B cell (primary cell): ENCODE measurements around the gene UBAC2. TPM values are rescaled to one million over a fixed set of nuclear protein-coding genes. Genes with fewer than 3 reads are reported as not detected.

Experiments
- ATAC-seq: fragments of 200-7000 bp; cut with Tn5 transposase; one replicate; pipeline ENCODE4 v1.10.0; 2021; ENCODE audit warnings: low read depth, mild to moderate bottlenecking, moderate number of reproducible peaks, moderate library complexity
- CTCF ChIA-PET: fragments of 350-600 bp; sonication (Branson Sonifier 250); formaldehyde crosslinking; loops from one replicate; lab custom pipeline; 2021; ENCODE audit warnings: antibody characterized with exemption, inconsistent platforms; lab: Charles Lee
- POLR2A ChIA-PET: fragments of 350-600 bp; sonication (Branson Sonifier 250); formaldehyde crosslinking; loops from one replicate; lab custom pipeline; 2021; ENCODE audit warnings: antibody characterized with exemption; lab: Charles Lee
- DNase-seq: peaks from one replicate; pipeline ENCODE4 v3.0.0; 2013
- H2AFZ ChIP-seq: 2 replicates; pipeline ENCODE4 v1.6.1; 2012; ENCODE audit warnings: mild to moderate bottlenecking, low read depth, low read length; ENCODE audit not compliant: insufficient read depth, poor library complexity, severe bottlenecking
- H3K27ac ChIP-seq, 2 donors: 1 replicate in 1 of 2; 2 replicates in 1 of 2; pipeline ENCODE4 v1.5.1; 2012 to 2013; ENCODE audit warnings: low read length in 2 of 2, mild to moderate bottlenecking in 2 of 2, moderate library complexity in 1 of 2
- H3K27me3 ChIP-seq, 4 experiments: fragments of 200-600 bp in 1 of 4; sonication (generic) in 1 of 4; replicated peaks in 1 of 4; 1 replicate in 2 of 4; 2 replicates in 2 of 4; pipeline versions ENCODE4 v1.6.1 to v1.7.0; 2013 to 2016; ENCODE audit warnings: low read length in 3 of 4, mild to moderate bottlenecking in 2 of 4, mixed read lengths in 1 of 4, moderate library complexity in 1 of 4; ENCODE audit not compliant: insufficient read depth in 4 of 4, control insufficient read depth in 3 of 4; ENCODE audit errors: control extremely low read depth in 1 of 4
- H3K36me3 ChIP-seq, 2 experiments: replicated peaks in 1 of 2; 1 replicate in 1 of 2; 2 replicates in 1 of 2; pipeline versions ENCODE4 v1.6.1 to v1.7.1; 2013; ENCODE audit warnings: low read length in 1 of 2; ENCODE audit not compliant: insufficient read depth in 2 of 2, control insufficient read depth in 1 of 2; ENCODE audit errors: control extremely low read depth in 1 of 2, extremely low read depth in 1 of 2
- H3K4me1 ChIP-seq, 2 donors: fragments of 200-600 bp in 1 of 2; sonication (generic) in 1 of 2; 1 replicate in 1 of 2; 2 replicates in 1 of 2; pipeline versions ENCODE4 v1.5.1 to v1.6.1; 2013 to 2017; ENCODE audit warnings: low read length in 2 of 2; ENCODE audit not compliant: control insufficient read depth in 2 of 2, insufficient read depth in 2 of 2
- H3K4me2 ChIP-seq: replicated peaks from 2 replicates; pipeline ENCODE3; 2012; ENCODE audit warnings: mild to moderate bottlenecking, low read depth, low read length; ENCODE audit not compliant: poor library complexity, severe bottlenecking
- H3K4me3 ChIP-seq, 5 experiments: fragments of 200-600 bp in 1 of 5; sonication (generic) in 1 of 5; 1 replicate in 3 of 5; 2 replicates in 2 of 5; pipeline versions ENCODE4 v1.5.1 to v1.7.0; 2011 to 2016; ENCODE audit warnings: low read length in 4 of 5, mild to moderate bottlenecking in 4 of 5, low read depth in 2 of 5, control low read depth in 1 of 5, moderate library complexity in 1 of 5; ENCODE audit not compliant: insufficient read depth in 1 of 5; ENCODE audit errors: control extremely low read depth in 1 of 5, extremely low read depth in 1 of 5
- H3K79me2 ChIP-seq: fragments of 200-600 bp; sonication (generic); one replicate; pipeline ENCODE4 v1.6.0; 2016; ENCODE audit warnings: low read length; ENCODE audit not compliant: control insufficient read depth, insufficient read depth
- H3K9ac ChIP-seq: fragments of 200-600 bp; sonication (generic); 2 replicates; pipeline ENCODE4 v1.6.1; 2017; ENCODE audit warnings: mild to moderate bottlenecking, low read length, moderate library complexity
- H3K9me3 ChIP-seq, 3 donors: one replicate each; pipeline versions ENCODE4 v1.6.1 to v1.7.1; 2013; ENCODE audit warnings: low read length in 2 of 3; ENCODE audit not compliant: control insufficient read depth in 2 of 3, insufficient read depth in 1 of 3; ENCODE audit errors: control extremely low read depth in 1 of 3
- H4K20me1 ChIP-seq: 2 replicates; pipeline ENCODE4 v1.6.0; 2012; ENCODE audit warnings: mild to moderate bottlenecking, low read length; ENCODE audit not compliant: insufficient read depth, control insufficient read depth, poor library complexity, severe bottlenecking
- H3K27ac Mint-ChIP-seq: one replicate; pipeline ENCODE4 v1.8.0; 2021; ENCODE audit warnings: mixed read lengths
- H3K27me3 Mint-ChIP-seq: one replicate; pipeline ENCODE4 v1.8.0; 2021; ENCODE audit warnings: mixed read lengths
- H3K4me1 Mint-ChIP-seq: one replicate; pipeline ENCODE4 v1.8.0; 2021; ENCODE audit warnings: mixed read lengths
- H3K4me3 Mint-ChIP-seq: one replicate; pipeline ENCODE4 v1.8.0; 2021; ENCODE audit warnings: mixed read lengths
- H3K9me3 Mint-ChIP-seq: one replicate; pipeline ENCODE4 v1.8.0; 2022; ENCODE audit warnings: mixed read lengths; ENCODE audit not compliant: insufficient read depth
- EZH2 ChIP-seq: IDR thresholded peaks from 2 replicates; pipeline ENCODE4 v1.6.1; 2012; ENCODE audit warnings: borderline replicate concordance, low read depth, mild to moderate bottlenecking, moderate library complexity, low read length; ENCODE audit not compliant: insufficient read depth, poor library complexity, severe bottlenecking
- WGBS: methylation state at CpG from one replicate; pipeline ENCODE4 v1.1.5; 2013; ENCODE audit warnings: missing lambda C conversion rate; ENCODE audit not compliant: insufficient coverage; 5-methylcytosine and 5-hydroxymethylcytosine counted together
- intact Hi-C: fragments of 100-400 bp; cut with micrococcal nuclease; formaldehyde crosslinking; loops from one replicate; pipeline ENCODE4 v1.10.0; 2022
- polyA plus RNA-seq: library from polyadenylated mRNA; depleted of rRNA; stranded (reverse); fragments of >200 nt; gene quantifications from 2 replicates; pipeline ENCODE4 v1.2.3, GENCODE V29; 2012
- total RNA-seq, 2 donors: library from RNA; stranded (reverse); fragments of 120-200 nt in 1 of 2; gene quantifications; 1 replicate in 1 of 2; 2 replicates in 1 of 2; pipeline versions ENCODE4 v1.2.3 to v1.2.4, GENCODE V29; 2013 to 2022
- TF ChIP-seq, protein P1 (sequence below): fragments of 200-600 bp; IDR thresholded peaks from one replicate; pipeline ENCODE4 v1.8.0; 2022; ENCODE audit warnings: antibody characterized with exemption, mild to moderate bottlenecking

The UBAC2 gene
- total and polyA plus RNA-seq, 2 donors (not counting 1 experiment from before 2014, with no cell fraction given): 56.3 to 60.8 TPM

GRCh38 chr13:99206873-99207272 is 6.2 kb downstream of the UBAC2 start:
- no peaks in the 10 kb centered on the region for H3K27me3 ChIP-seq
- no peak overlapping the region for H3K9ac ChIP-seq
- no peak overlapping the region for H3K27ac ChIP-seq
- H3K27ac Mint-ChIP-seq: peak overlapping the region; percentile 44
- 96% methylated on average over 5 of the region's 5 CpGs for WGBS
- H3K4me1 Mint-ChIP-seq: peaks cover 87% of the 10 kb centered on the region
- peaks cover 82% of the 10 kb centered on the region for H4K20me1 ChIP-seq
- H3K9me3 Mint-ChIP-seq: no peaks in the 10 kb centered on the region
- no peaks in the 10 kb centered on the region for H3K27me3 Mint-ChIP-seq
- H3K36me3 ChIP-seq: peaks cover 0 to 34% of the 10 kb centered on the region in 2 experiments
- no peaks in the 10 kb centered on the region for H3K9me3 ChIP-seq
- H3K4me1 ChIP-seq: peaks cover 61 to 63% of the 10 kb centered on the region in 2 donors
- intact Hi-C loops: no loop called here
- no peak overlapping the region for H3K4me2 ChIP-seq
- CTCF ChIA-PET: interaction anchor here (0.6 to 13.6 kb wide), 8 partner anchors 24 to 230 kb away, joined by 3 to 349 read pairs (median 3); no protein-coding TSS in a partner anchor
- ATAC-seq (no peak), DNase-seq (no peak)
- TF ChIP-seq, protein P1, sequence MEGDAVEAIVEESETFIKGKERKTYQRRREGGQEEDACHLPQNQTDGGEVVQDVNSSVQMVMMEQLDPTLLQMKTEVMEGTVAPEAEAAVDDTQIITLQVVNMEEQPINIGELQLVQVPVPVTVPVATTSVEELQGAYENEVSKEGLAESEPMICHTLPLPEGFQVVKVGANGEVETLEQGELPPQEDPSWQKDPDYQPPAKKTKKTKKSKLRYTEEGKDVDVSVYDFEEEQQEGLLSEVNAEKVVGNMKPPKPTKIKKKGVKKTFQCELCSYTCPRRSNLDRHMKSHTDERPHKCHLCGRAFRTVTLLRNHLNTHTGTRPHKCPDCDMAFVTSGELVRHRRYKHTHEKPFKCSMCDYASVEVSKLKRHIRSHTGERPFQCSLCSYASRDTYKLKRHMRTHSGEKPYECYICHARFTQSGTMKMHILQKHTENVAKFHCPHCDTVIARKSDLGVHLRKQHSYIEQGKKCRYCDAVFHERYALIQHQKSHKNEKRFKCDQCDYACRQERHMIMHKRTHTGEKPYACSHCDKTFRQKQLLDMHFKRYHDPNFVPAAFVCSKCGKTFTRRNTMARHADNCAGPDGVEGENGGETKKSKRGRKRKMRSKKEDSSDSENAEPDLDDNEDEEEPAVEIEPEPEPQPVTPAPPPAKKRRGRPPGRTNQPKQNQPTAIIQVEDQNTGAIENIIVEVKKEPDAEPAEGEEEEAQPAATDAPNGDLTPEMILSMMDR: no peak
- no peak for TF ChIP-seq EZH2
- H3K79me2 ChIP-seq: peaks cover 95% of the 10 kb centered on the region
- no peak overlapping the region for H3K4me3 ChIP-seq
- H3K4me3 Mint-ChIP-seq: peak overlapping the region; percentile 20
- H2AFZ ChIP-seq: no peak overlapping the region
- POLR2A ChIA-PET: no interaction called here

DNA sequence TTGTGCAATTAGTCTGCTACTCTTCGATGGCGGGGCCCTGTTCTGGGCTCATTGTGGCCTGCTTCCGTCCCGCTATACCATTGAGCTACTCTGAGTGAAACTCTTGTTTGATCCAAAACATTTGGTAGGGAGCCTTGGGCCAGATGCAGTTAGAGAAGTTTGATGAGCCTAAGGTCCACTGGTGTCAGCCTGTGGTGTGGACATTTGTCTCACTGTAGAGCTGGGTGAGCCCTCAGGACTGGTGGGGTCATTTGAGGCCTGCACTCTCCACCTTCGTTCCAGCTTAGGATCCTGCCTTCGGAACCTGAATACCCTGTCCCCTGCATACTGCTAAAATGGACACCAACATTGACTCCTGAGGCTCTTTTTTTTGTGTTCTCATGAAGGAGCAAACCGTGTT is 6.9 kb downstream of the UBAC2 start:
- Mint-ChIP-seq H3K4me1 (peaks cover 85% of the 10 kb centered on the region), H3K27me3 (no peaks in the 10 kb centered on the region), H3K27ac (no peak overlapping the region), H3K9me3 (no peaks in the 10 kb centered on the region), H3K4me3 (no peak overlapping the region)
- Histone ChIP-seq H3K4me2 (no peak overlapping the region), H4K20me1 (peaks cover 85% of the 10 kb centered on the region), H3K27me3 (no peaks in the 10 kb centered on the region), H2AFZ (no peak overlapping the region), H3K9ac (no peak overlapping the region), H3K36me3 (peaks cover 0 to 34% of the 10 kb centered on the region in 2 experiments), H3K79me2 (peaks cover 95% of the 10 kb centered on the region), H3K27ac (no peak overlapping the region), H3K9me3 (no peaks in the 10 kb centered on the region), H3K4me1 (peaks cover 56 to 57% of the 10 kb centered on the region in 2 donors), H3K4me3 (no peak overlapping the region)
- WGBS: 96% methylated on average over 5 of the region's 7 CpGs
- DNase-seq (no peak), ATAC-seq (no peak)
- TF ChIP-seq, protein P1: no peak
- no peak for TF ChIP-seq EZH2
- CTCF ChIA-PET: interaction anchor here (0.8 to 13.6 kb wide), 5 partner anchors 24 to 230 kb away, joined by 3 to 349 read pairs (median 3); partner anchors contain the start of gene GPR183
- intact Hi-C loops: no loop called here
- POLR2A ChIA-PET: no interaction called here
